Endodermal cell (in vitro differentiated cells): Measurements from ENCODE around the gene VAMP4. TPM values are rescaled to one million over a fixed set of nuclear protein-coding genes. Genes with fewer than 3 reads are reported as not detected.
"Not testable (repeated sequence)": the region's sequence is repeated elsewhere in the genome, so short reads cannot be mapped to it uniquely, and the experiment has no call there.

Experiments
- DNase-seq: peaks from one replicate; pipeline ENCODE4 v3.0.0-alpha.2; 2017
- H3K27ac ChIP-seq: 2 replicates; pipeline ENCODE4 v1.5.1; 2013; ENCODE audit warnings: mild to moderate bottlenecking, low read depth, low read length, moderate library complexity
- H3K27me3 ChIP-seq: 2 replicates; pipeline ENCODE4 v1.6.1; 2013; ENCODE audit warnings: mild to moderate bottlenecking, low read length, moderate library complexity; ENCODE audit not compliant: insufficient read depth, control insufficient read depth, poor library complexity, severe bottlenecking
- H3K36me3 ChIP-seq: 2 replicates; pipeline ENCODE4 v1.7.0; 2013; ENCODE audit warnings: mild to moderate bottlenecking, low read length, moderate library complexity; ENCODE audit not compliant: control insufficient read depth, insufficient read depth
- H3K4me1 ChIP-seq: one replicate; pipeline ENCODE4 v1.7.0; 2013; ENCODE audit warnings: low read length; ENCODE audit not compliant: control insufficient read depth, insufficient read depth
- H3K4me3 ChIP-seq: 2 replicates; pipeline ENCODE4 v1.5.1; 2013; ENCODE audit warnings: mild to moderate bottlenecking, low read length, moderate library complexity
- H3K9ac ChIP-seq: 2 replicates; pipeline ENCODE4 v1.6.1; 2013; ENCODE audit warnings: mild to moderate bottlenecking, low read length, moderate library complexity; ENCODE audit not compliant: poor library complexity, severe bottlenecking; ENCODE audit errors: extremely low read depth
- H3K9me3 ChIP-seq: 2 replicates; pipeline ENCODE4 v1.6.1; 2013; ENCODE audit warnings: mild to moderate bottlenecking, low read length, moderate library complexity; ENCODE audit not compliant: control insufficient read depth
- H3K27ac Mint-ChIP-seq: 2 replicates; pipeline ENCODE4 v1.8.0; 2020; ENCODE audit warnings: mixed read lengths
- H3K27me3 Mint-ChIP-seq: 2 replicates; pipeline ENCODE4 v1.8.0; 2021; ENCODE audit warnings: mild to moderate bottlenecking, mixed read lengths; ENCODE audit not compliant: insufficient read depth
- H3K36me3 Mint-ChIP-seq: 2 replicates; pipeline ENCODE4 v1.8.0; 2020; ENCODE audit warnings: low read depth, mixed read lengths
- H3K4me1 Mint-ChIP-seq: 2 replicates; pipeline ENCODE4 v1.8.0; 2020; ENCODE audit warnings: mixed read lengths
- H3K4me3 Mint-ChIP-seq: 2 replicates; pipeline ENCODE4 v1.8.0; 2020; ENCODE audit warnings: mild to moderate bottlenecking, moderate library complexity, mixed read lengths
- H3K9me3 Mint-ChIP-seq: 2 replicates; pipeline ENCODE4 v1.8.0; 2020; ENCODE audit warnings: mild to moderate bottlenecking, mixed read lengths
- CTCF ChIP-seq: fragments of 200-600 bp; sonication (generic); conservative IDR thresholded peaks from 2 replicates; pipeline ENCODE4 v1.5.0; 2021; ENCODE audit warnings: antibody characterized with exemption, mild to moderate bottlenecking
- WGBS, 2 experiments: methylation state at CpG; one replicate each; pipeline versions ENCODE4 v1.1.5 to v1.1.7; 2013; ENCODE audit warnings: missing lambda C conversion rate in 2 of 2, mixed read lengths in 1 of 2; ENCODE audit not compliant: insufficient coverage in 1 of 2, insufficient read length in 1 of 2; 5-methylcytosine and 5-hydroxymethylcytosine counted together
- total RNA-seq, 2 donors: library from RNA; stranded (reverse); fragmentation: NEBNext Ultra II Directional in 1 of 2; extraction: Animal tissue kit (Norgen Biotek cat#: 25700) in 1 of 2; gene quantifications; 2 replicates in 1 of 2; 3 replicates in 1 of 2; pipeline ENCODE4 v1.2.1, GENCODE V29; 2021

The VAMP4 gene
- total RNA-seq, 2 donors from 2014 or later: 6.2 to 6.9 TPM

GRCh38 chr1:171663036-171663853 is 78.6 kb downstream of the VAMP4 start:
- H3K9me3 ChIP-seq: no peaks in the 10 kb centered on the region

GRCh38 chr1:171661076-171661650 is 80.7 kb downstream of the VAMP4 start:
- Histone ChIP-seq H3K4me3 (no peak overlapping the region), H3K36me3 (no peaks in the 10 kb centered on the region), H3K9me3 (no peaks in the 10 kb centered on the region), H3K4me1 (peaks cover 5% of the 10 kb centered on the region), H3K27ac (no peak overlapping the region), H3K9ac (no peak overlapping the region), H3K27me3 (peaks cover 25% of the 10 kb centered on the region)
- Mint-ChIP-seq H3K4me1 (peaks cover 10% of the 10 kb centered on the region), H3K9me3 (no peaks in the 10 kb centered on the region), H3K27ac (no peak overlapping the region), H3K27me3 (peaks cover 63% of the 10 kb centered on the region), H3K36me3 (no peaks in the 10 kb centered on the region), H3K4me3 (no peak overlapping the region)
- TF ChIP-seq CTCF: no peak
- 97 to 100% methylated on average over 1 to 5 of the region's 5 CpGs for WGBS, 2 experiments
- DNase-seq: no peak

More at GRCh38 chr1:171663036-171663853, 78.6 kb downstream of the VAMP4 start:
- H3K4me1 ChIP-seq: peaks cover 5% of the 10 kb centered on the region
- no peak for TF ChIP-seq CTCF
- peak; percentile 10 for DNase-seq
- no peak overlapping the region for H3K27ac ChIP-seq
- peaks cover 69% of the 10 kb centered on the region for H3K27me3 Mint-ChIP-seq
- H3K36me3 ChIP-seq: no peaks in the 10 kb centered on the region
- no peak overlapping the region for H3K27ac Mint-ChIP-seq
- H3K4me3 Mint-ChIP-seq: no peak overlapping the region
- H3K9me3 Mint-ChIP-seq: no peaks in the 10 kb centered on the region
- 91 to 92% methylated on average over 6 to 7 of the region's 7 CpGs for WGBS, 2 experiments
- H3K9ac ChIP-seq: no peak overlapping the region
- H3K36me3 Mint-ChIP-seq: no peaks in the 10 kb centered on the region
- H3K27me3 ChIP-seq: peaks cover 29% of the 10 kb centered on the region
- no peak overlapping the region for H3K4me3 ChIP-seq
- peaks cover 10% of the 10 kb centered on the region for H3K4me1 Mint-ChIP-seq

GRCh38 chr1:171656206-171656605 is 85.7 kb downstream of the VAMP4 start:
- not testable (repeated sequence) for H3K27ac ChIP-seq, H3K9me3 ChIP-seq, H3K9ac ChIP-seq, H3K4me1 Mint-ChIP-seq, H3K4me3 Mint-ChIP-seq, H3K36me3 Mint-ChIP-seq, H3K36me3 ChIP-seq, H3K9me3 Mint-ChIP-seq, H3K27ac Mint-ChIP-seq, H3K27me3 ChIP-seq, DNase-seq, H3K4me1 ChIP-seq, H3K4me3 ChIP-seq
- WGBS, 2 experiments: 96 to 100% methylated on average over 3 to 9 of the region's 9 CpGs
- H3K27me3 Mint-ChIP-seq: peaks cover 49% of the 10 kb centered on the region
